Prostate gland (tissue), 2 donors: ENCODE data around the gene INPP5A.

Experiments used
- CTCF ChIP-seq, 4 experiments: fragments of 200-600 bp in 2 of 4; fragments of 450-650 bp in 2 of 4; sonication (generic) in 2 of 4; IDR thresholded peaks; 1 replicate in 3 of 4; 2 replicates in 1 of 4; pipeline ENCODE4 v1.5.1; 2016 to 2019; ENCODE audit warnings: antibody characterized with exemption in 4 of 4, mild to moderate bottlenecking in 2 of 4, moderate library complexity in 2 of 4
- POLR2A ChIP-seq: fragments of 450-650 bp; IDR thresholded peaks from one replicate; pipeline ENCODE4 v1.6.1; 2016; ENCODE audit warnings: antibody characterized with exemption, mild to moderate bottlenecking
- POLR2AphosphoS5 ChIP-seq: sonication (generic); formaldehyde crosslinking; IDR thresholded peaks from one replicate; pipeline ENCODE4 v1.6.1; 2017; ENCODE audit warnings: antibody characterized with exemption

DNA sequence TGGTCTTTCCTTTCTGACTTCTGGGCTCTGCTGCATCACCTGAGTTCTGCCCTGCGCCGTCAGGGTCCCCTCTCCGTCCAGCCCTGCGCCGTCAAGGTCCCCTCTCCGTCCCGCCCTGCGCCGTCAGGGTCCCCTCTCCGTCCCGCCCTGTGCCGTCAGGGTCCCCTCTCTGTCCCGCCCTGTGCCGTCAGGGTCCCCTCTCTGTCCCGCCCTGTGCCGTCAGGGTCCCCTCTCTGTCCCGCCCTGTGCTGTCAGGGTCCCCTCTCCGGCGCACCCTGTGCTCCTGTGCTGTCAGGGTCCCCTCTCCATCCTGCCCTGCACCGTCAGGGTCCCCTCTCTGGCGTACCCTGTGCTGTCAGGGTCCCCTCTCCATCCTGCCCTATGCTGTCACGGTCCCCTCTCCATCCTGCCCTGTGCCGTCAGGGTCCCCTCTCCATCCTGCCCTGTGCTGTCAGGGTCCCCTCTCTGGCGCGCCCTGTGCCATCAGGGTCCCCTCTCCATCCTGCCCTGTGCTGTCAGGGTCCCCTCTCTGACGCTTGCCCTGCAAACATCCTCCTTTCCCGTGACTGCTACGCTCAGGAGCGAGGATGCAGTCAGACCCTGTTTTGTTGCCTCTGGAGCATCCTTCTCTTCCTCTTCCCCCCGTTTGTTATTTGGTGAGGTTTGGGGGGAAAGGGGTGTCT is 66.4 kb downstream of the INPP5A start:
- TF ChIP-seq CTCF (IDR thresholded peaks at IDR 0.05) = no peak
- no peak for TF ChIP-seq POLR2AphosphoS5
- no peak for TF ChIP-seq POLR2A
